A673 (cell line): ENCODE results near the gene ZNF76.

Experiments
- CTCF ChIP-seq: fragments of 300-800, 200-600 bp; sonication (generic); conservative IDR thresholded peaks from 2 replicates; pipeline ENCODE4 v1.5.1; 2017; ENCODE audit warnings: low read depth, mild to moderate bottlenecking, antibody characterized with exemption, low read length, moderate library complexity, mixed read lengths
- EZH2 ChIP-seq: fragments of 200-600 bp; sonication (generic); IDR thresholded peaks from 2 replicates; pipeline ENCODE4 v1.6.1; 2017; ENCODE audit warnings: borderline replicate concordance, low read depth, mild to moderate bottlenecking, mixed read lengths, antibody characterized with exemption, low read length; ENCODE audit not compliant: poor library complexity, severe bottlenecking

GRCh38 chr6:35267446-35267845 is 7.9 kb downstream of the ZNF76 start:
- TF ChIP-seq CTCF (no peak), EZH2 (no peak)
